ENCODE measurements around the gene MPO.
A peak's percentile ranks its signal among the peaks of the same experiment; 100 is the strongest.

MPO gene

DNA sequence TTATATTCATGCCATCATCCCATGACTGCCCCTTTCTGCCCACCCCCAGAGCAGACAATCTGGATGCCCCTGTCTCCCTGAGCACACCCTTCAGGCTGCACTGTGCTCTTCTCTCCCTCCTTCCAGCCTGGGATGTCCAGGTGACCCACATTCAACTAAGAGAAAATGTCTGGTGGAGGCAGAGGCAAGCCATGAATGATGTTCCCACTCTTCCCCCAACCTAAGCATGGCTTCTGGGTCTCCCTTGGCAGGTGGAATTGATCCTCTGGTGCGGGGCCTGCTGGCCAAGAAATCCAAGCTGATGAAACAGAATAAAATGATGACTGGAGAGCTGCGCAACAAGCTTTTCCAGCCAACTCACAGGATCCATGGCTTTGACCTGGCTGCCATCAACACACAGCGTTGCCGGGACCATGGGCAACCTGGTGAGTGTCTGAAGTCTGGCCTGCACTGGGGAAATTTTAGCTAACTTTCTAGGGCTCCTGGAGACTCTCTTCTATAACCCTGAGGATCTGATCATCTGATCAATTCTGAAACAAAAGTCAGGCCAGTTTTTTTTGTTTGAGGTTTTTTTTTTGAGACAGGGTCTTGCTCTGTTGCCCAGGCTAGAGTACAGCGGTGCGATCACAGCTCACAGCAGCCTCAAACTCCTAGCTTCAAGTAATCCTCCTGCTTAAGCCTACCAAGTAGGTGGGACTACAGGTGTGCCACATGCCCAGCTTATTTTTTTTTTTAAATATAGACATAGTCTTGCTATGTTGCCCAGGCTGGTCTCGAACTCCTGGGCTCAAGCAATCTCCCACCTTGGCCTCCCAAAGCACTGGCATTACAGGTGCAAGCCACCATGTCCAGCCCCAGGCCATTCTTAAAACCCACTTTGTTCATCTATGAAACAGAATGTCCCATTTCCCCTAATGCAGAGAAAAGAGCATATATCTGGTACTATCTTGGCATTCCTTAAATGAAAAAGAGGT is 14.5 kb downstream of the MPO start:
- DNase-seq (ENCODE audit: low read depth), result no peak

- no peak for DNase-seq (ENCODE audit: low read depth)
These were observed 15.5 kb downstream of the MPO start for GRCh38 chr17:58265271-58265670.

DNA sequence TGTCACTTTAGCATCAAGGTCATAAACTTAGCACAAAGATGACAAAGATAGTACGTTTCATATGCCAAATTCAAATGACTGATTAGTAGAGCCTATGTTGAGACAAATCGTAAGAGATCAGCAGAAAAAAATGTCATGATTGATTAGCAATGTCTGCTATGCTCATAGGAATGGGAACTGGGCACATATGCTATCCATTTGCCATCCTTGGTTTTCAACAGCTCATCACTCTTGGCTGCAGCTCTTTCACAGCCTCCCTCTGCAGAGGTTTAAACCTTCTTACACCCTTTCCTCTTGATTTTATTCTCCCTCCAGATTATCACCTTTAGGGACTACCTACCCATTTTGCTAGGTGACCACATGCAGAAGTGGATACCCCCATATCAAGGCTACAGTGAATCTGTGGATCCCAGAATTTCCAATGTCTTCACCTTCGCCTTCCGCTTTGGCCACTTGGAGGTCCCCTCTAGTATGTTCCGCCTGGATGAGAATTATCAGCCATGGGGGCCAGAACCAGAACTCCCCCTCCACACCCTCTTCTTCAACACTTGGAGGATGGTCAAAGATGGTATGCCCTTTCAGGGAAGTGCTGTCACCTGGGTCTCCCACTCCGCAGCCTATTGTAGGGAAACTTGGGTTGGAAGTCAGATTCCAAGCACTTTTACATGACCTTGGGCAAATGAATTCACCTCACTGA is 16.2 kb downstream of the MPO start:
- DNase-seq (ENCODE audit: low read depth), result no peak

GRCh38 chr17:58263773-58264172 is 17.0 kb downstream of the MPO start:
- DNase-seq (ENCODE audit: low read depth), result no peak

DNA sequence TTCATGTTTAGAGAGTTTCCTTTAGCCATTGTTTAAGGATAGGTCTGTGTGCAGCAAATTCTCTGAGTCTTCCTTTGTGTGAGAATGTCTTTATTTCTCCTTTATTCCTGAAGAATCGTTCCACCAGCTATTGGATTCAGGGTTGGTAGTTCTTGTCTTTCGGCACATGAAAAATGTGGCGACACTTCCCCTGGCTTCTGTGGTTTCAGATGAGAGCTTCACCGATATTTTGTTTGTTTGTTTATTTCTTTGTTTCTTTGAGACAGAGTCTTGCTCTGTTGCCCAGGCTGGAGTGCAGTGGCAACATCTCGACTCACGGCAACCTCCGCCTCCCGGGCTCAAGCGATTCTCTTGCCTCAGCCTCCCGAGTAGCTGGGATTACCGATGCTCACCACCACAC is 18.6 kb downstream of the MPO start:
- DNase-seq (ENCODE audit: low read depth), result no peak

- no peak for DNase-seq (ENCODE audit: low read depth)
These were observed 25.9 kb downstream of the MPO start for GRCh38 chr17:58254803-58255202.

- no peak for DNase-seq (ENCODE audit: low read depth)
These were observed 27.7 kb downstream of the MPO start for GRCh38 chr17:58253082-58253481.

DNA sequence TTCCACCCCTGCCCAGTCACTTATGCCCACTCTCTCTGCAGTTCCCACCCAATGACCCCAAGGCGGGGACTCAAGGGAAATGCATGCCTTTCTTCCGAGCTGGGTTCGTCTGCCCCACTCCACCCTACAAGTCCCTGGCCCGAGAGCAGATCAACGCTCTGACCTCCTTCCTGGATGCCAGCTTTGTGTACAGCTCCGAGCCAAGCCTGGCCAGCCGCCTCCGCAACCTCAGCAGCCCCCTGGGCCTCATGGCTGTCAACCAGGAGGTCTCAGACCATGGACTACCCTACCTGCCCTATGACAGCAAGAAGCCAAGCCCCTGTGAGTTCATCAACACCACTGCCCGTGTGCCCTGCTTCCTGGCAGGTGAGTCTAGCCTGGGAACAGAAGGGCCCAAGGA is 28.6 kb downstream of the MPO start:
- no peak for DNase-seq (ENCODE audit: low read depth)

- no peak for DNase-seq (ENCODE audit: low read depth)
These were observed 30.3 kb downstream of the MPO start for GRCh38 chr17:58250344-58251011.

DNA sequence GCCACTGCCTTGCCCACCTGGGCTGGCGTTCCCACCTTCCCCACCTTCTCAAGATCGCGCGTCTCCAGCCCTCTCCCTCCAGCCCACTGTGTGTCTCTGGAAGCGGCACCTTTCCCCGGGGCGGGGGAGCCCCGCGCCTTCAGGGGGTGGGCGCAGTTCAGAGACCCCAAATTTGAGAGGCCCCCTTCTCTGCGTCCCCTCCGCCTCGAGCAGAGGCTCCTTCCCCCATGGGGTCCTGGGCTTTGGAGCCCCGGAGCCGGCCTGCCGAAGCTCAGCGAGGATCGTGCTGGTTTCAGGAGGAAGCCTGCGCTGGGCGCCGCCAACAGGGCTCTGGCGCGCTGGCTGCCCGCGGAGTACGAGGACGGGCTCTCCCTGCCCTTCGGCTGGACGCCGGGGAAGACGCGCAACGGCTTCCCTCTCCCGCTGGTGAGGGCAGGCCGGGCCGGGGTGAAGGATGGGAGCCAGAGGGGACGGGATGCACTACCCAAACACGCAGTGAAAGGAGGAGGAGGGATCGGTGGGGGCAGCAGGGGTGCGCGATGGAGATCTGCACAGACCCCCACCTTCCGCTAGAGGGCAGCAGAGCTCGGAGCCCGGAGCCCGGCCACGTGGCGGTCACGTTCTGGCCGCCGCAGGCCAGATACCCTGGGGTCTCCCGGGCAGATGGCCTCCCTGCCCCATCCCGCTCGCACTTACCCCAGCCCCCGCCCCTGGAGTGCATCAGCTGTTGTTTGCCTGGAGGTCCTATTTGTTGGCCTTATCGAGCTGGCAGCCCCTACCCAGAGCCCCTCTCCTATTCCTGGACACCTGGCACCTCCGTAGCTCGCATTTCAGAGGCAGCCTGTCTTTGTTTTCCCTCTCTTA is 31.2 kb downstream of the MPO start:
- peak; percentile 8 for DNase-seq (ENCODE audit: low read depth)

GRCh38 chr17:58248955-58249269 is 31.8 kb downstream of the MPO start:
- DNase-seq (ENCODE audit: low read depth), result no peak

DNA sequence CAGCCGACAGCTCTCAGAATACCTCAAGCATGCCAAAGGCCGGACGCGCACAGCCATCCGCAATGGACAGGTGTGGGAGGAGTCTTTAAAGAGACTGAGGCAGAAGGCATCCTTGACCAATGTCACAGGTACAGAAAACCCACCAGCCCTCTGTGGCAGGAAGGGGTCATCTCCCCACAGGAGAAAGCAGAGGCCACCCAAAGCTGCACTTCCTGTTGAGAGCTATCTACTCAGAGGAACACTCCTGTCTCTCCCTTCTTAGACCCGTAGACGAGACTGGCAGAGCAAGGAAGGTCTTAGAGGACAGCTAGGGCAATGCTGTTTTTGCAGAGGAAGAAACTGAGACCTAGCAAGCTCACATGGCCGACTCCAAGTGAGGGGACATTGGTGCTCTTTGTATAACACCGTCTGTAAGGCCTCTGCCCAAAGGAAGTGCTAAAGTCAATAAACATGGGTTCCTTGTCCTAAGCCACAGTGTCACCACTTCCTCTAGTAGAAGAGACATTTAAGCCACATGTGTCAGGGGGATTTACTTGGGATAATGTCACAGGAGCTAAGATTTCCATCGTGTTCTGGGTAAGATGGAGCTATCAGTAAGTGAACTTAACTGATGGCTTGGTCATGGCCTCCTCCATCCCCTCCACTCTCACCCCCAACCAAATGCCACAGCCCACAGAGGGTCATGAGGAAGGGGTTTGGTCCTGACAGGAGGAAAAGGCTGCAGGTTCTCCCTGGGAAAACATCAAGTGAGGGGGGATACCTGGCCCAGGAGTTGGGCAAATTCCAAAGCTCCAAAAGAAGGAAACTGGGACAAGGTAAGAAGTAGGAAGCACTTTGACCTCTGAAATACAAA is 33.0 kb downstream of the MPO start:
- DNase-seq (ENCODE audit: low read depth), result no peak

GRCh38 chr17:58246781-58247180 is 34.0 kb downstream of the MPO start:
- DNase-seq (ENCODE audit: low read depth), result no peak

DNA sequence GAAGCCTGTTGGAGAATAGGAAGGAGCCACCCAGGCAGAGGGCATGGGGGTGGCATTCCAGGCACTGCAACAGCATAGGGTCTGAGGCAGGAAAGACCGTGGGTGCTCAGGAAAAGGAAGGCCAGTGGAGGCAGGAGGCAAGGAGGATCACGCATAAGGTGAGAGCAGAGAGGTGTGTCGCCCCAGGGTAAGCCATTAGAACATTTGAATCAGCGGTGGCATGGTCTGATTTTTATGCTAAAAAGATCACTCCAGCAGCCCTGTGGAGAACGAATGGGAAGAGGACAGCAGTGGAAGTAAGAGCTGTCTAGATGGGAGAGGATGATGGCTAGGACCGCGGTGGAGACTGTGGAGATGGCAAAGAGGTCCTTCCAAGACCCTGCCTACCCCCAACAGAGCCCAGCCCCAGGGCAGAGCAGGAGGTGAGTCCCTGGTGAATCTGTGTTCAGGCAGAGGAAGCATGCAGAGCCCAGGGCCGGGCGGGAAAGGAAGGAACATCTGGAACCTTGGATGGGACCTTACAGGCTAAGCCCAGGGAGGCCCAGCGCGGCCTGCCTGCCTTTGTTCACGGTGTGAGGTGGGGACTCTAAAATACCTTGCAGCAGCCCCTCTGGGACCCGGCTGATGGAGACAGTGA is 34.5 kb downstream of the MPO start:
- no peak for DNase-seq (ENCODE audit: low read depth)

DNA sequence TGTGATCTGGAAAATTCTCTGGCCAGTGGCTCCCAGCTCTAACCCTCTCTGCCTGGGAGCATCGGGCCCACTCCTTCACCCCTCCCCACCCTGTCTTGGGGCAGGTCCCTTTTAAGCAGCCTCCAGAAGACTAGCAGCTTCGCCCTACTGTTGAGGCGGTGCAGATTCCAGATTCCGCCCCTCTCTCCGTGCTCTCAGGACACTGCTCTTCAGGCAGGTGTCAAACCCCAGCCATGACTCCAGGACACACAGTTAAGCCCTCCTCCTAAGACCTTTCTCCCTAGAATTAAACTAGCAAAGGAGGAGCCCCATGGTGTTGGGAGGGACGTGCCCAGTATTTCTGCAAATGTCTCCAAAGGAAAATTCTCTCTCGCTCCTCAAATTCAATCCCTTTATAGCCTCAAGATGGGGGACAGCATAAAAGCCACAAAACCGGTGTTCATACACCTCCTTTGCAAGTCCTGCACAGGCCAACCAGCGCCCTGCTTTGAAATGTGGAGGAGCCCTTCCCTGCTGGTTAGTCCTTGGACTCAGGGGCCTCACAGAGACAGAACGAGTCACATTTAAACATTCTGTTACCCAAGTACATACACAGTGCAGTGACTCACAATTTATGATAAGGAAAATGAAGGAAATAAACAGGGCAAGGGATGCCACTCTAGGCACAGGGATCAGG is 35.2 kb downstream of the MPO start:
- DNase-seq (ENCODE audit: low read depth), result no peak

DNA sequence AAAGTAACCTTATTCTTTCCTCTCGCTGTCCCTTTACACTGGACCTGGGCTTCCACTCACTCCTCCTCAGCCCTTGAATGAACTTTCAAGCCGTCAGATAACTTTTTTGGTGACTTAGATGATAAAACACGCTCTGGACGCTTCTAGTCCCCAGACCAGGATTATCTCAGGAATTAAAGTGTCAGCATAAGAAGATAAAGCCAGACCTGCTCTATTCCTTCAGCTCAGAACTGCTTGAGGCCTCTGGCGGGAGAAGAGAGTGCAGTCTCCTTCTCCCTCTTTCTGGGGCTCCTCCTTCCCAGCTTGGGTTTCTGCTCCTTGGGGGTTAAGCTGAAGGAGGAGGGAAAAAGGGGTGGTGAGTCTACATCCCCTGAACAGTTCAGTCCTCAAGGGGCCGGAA is 35.8 kb downstream of the MPO start:
- no peak for DNase-seq (ENCODE audit: low read depth)

GRCh38 chr17:58242171-58242784 is 38.5 kb downstream of the MPO start:
- DNase-seq (ENCODE audit: low read depth), result no peak

DNA sequence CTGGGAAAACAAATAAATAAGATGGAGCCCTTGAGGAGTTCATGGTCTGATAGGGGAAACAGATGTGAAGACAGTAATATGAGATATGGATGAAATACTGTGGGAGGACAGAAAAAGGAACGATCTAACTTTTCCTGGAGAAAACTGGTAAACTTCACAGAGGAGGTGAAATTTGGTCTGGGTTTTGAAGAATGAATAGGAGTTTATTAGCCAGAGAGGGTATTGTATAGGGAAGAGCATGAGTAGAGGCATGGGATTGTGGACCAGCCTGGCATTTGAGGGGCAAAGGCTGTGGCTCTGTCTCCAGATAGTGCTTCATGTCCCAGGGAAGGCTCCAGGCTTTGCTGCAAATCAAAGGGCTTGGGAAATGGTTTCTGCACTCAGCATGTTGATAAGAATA is 40.7 kb downstream of the MPO start:
- DNase-seq (ENCODE audit: low read depth), result no peak

- no peak for DNase-seq (ENCODE audit: low read depth)
These were observed 42.5 kb downstream of the MPO start, which contains the start of gene LPO for GRCh38 chr17:58238147-58238634. TSS of gene LPO (plus strand) at chr17:58238584. CDS start at chr17:58242980, 4,396 bp downstream.

Data from GM04504 (cell line).